ENCODE measurements around the gene BMF. TPM values are rescaled to one million over a fixed set of nuclear protein-coding genes. Genes with fewer than 3 reads are reported as not detected.

BMF gene
- total RNA-seq, 2 experiments from 2014 or later: 5.1 to 5.4 TPM

- Mint-ChIP-seq H3K4me3 (no peak overlapping the region), H3K4me1 (peaks cover 85% of the 10 kb centered on the region), H3K27me3 (no peaks in the 10 kb centered on the region), H3K27ac (peak overlapping the region; percentile 99), H3K36me3 (peaks cover 3% of the 10 kb centered on the region), H3K9me3 (no peaks in the 10 kb centered on the region)
- DNase-seq: no peak
These were observed 8.3 kb downstream of the BMF start for GRCh38 chr15:40100123-40100946.

GRCh38 chr15:40098489-40099261, 10.0 kb downstream of the BMF start:
- Mint-ChIP-seq H3K4me3 (peak overlapping the region; percentile 76), H3K27me3 (no peaks in the 10 kb centered on the region), H3K27ac (peak overlapping the region; percentile 99), H3K36me3 (peaks cover 5% of the 10 kb centered on the region), H3K9me3 (no peaks in the 10 kb centered on the region), H3K4me1 (peaks cover 79% of the 10 kb centered on the region)
- DNase-seq: peak; percentile 82

GRCh38 chr15:40097968-40098476, 10.7 kb downstream of the BMF start:
- no peaks in the 10 kb centered on the region for H3K9me3 Mint-ChIP-seq

GRCh38 chr15:40097096-40097967, 11.3 kb downstream of the BMF start:
- Mint-ChIP-seq H3K36me3 (peaks cover 5% of the 10 kb centered on the region), H3K4me1 (peaks cover 71% of the 10 kb centered on the region)

More at GRCh38 chr15:40097968-40098476, 10.7 kb downstream of the BMF start:
- DNase-seq: no peak
- Mint-ChIP-seq H3K27me3 (no peaks in the 10 kb centered on the region), H3K4me3 (peak overlapping the region; percentile 76), H3K36me3 (peaks cover 5% of the 10 kb centered on the region), H3K27ac (peak overlapping the region; percentile 99), H3K4me1 (peaks cover 76% of the 10 kb centered on the region)

GRCh38 chr15:40096094-40096891, 12.4 kb downstream of the BMF start:
- Mint-ChIP-seq H3K4me1 (peaks cover 66% of the 10 kb centered on the region), H3K27ac (peak overlapping the region; percentile 99), H3K36me3 (peaks cover 5% of the 10 kb centered on the region), H3K9me3 (no peaks in the 10 kb centered on the region), H3K4me3 (no peak overlapping the region), H3K27me3 (no peaks in the 10 kb centered on the region)
- DNase-seq: no peak

More at GRCh38 chr15:40097096-40097967, 11.3 kb downstream of the BMF start:
- no peaks in the 10 kb centered on the region for H3K9me3 Mint-ChIP-seq
- DNase-seq: no peak
- no peak overlapping the region for H3K4me3 Mint-ChIP-seq
- peak overlapping the region; percentile 99 for H3K27ac Mint-ChIP-seq
- no peaks in the 10 kb centered on the region for H3K27me3 Mint-ChIP-seq

- Mint-ChIP-seq H3K27me3 (no peaks in the 10 kb centered on the region), H3K36me3 (peaks cover 2% of the 10 kb centered on the region), H3K4me3 (peak overlapping the region; percentile 37), H3K4me1 (peaks cover 58% of the 10 kb centered on the region), H3K9me3 (no peaks in the 10 kb centered on the region), H3K27ac (peak overlapping the region; percentile 99)
- DNase-seq: no peak
These were observed 13.1 kb downstream of the BMF start for GRCh38 chr15:40095371-40096093.

- no peaks in the 10 kb centered on the region for H3K27me3 Mint-ChIP-seq
These were observed 14.5 kb downstream of the BMF start for GRCh38 chr15:40094156-40094555.

GRCh38 chr15:40092979-40093869, 15.5 kb downstream of the BMF start:
- H3K4me1 Mint-ChIP-seq: peaks cover 36% of the 10 kb centered on the region

More at GRCh38 chr15:40094156-40094555, 14.5 kb downstream of the BMF start:
- Mint-ChIP-seq H3K27ac (no peak overlapping the region), H3K4me3 (no peak overlapping the region), H3K36me3 (peaks cover 2% of the 10 kb centered on the region), H3K4me1 (peaks cover 45% of the 10 kb centered on the region), H3K9me3 (no peaks in the 10 kb centered on the region)
- no peak for DNase-seq

GRCh38 chr15:40092256-40092978, 16.3 kb downstream of the BMF start:
- no peak for DNase-seq
- Mint-ChIP-seq H3K4me1 (peaks cover 28% of the 10 kb centered on the region), H3K36me3 (peaks cover 2% of the 10 kb centered on the region), H3K27ac (no peak overlapping the region), H3K27me3 (no peaks in the 10 kb centered on the region), H3K4me3 (no peak overlapping the region), H3K9me3 (no peaks in the 10 kb centered on the region)

More at GRCh38 chr15:40092979-40093869, 15.5 kb downstream of the BMF start:
- no peak overlapping the region for H3K4me3 Mint-ChIP-seq
- peaks cover 2% of the 10 kb centered on the region for H3K36me3 Mint-ChIP-seq
- H3K9me3 Mint-ChIP-seq: no peaks in the 10 kb centered on the region
- no peaks in the 10 kb centered on the region for H3K27me3 Mint-ChIP-seq
- no peak for DNase-seq
- no peak overlapping the region for H3K27ac Mint-ChIP-seq

GRCh38 chr15:40091861-40092255, 16.8 kb downstream of the BMF start:
- H3K9me3 Mint-ChIP-seq: no peaks in the 10 kb centered on the region
- H3K36me3 Mint-ChIP-seq: peaks cover 2% of the 10 kb centered on the region
- peaks cover 24% of the 10 kb centered on the region for H3K4me1 Mint-ChIP-seq
- H3K27ac Mint-ChIP-seq: no peak overlapping the region
- no peaks in the 10 kb centered on the region for H3K27me3 Mint-ChIP-seq
- no peak overlapping the region for H3K4me3 Mint-ChIP-seq
- DNase-seq: no peak

- peaks cover 2% of the 10 kb centered on the region for H3K36me3 Mint-ChIP-seq
- H3K27me3 Mint-ChIP-seq: peaks cover 3% of the 10 kb centered on the region
- no peaks in the 10 kb centered on the region for H3K9me3 Mint-ChIP-seq
- H3K27ac Mint-ChIP-seq: no peak overlapping the region
- peaks cover 14% of the 10 kb centered on the region for H3K4me1 Mint-ChIP-seq
- H3K4me3 Mint-ChIP-seq: no peak overlapping the region
- DNase-seq: no peak
These were observed 17.8 kb downstream of the BMF start for GRCh38 chr15:40090774-40091455.

Measured in activated naive CD8-positive, alpha-beta T cell treated with anti-CD3 and anti-CD28 coated beads for 36 hours (primary cell).